Lung (tissue), 12 donors: Measurements from ENCODE around the gene ZNF391. TPM values are rescaled to one million over a fixed set of nuclear protein-coding genes. Genes with fewer than 3 reads are reported as not detected.
A peak's percentile ranks its signal among the peaks of the same experiment; 100 is the strongest.
"Not testable (repeated sequence)": the region's sequence is repeated elsewhere in the genome, so short reads cannot be mapped to it uniquely, and the experiment has no call there.

Experiments
- ATAC-seq: fragments of 200-7000 bp; cut with Tn5 transposase; one replicate; pipeline ENCODE4 v1.9.1; 2020; ENCODE audit warnings: moderate number of reproducible peaks; ENCODE audit not compliant: insufficient read depth, low FRiP score
- DNase-seq, 3 donors: peaks; one replicate each; pipeline ENCODE4 v3.0.0-alpha.2; 2013 to 2017
- H3K27ac ChIP-seq, 2 donors: one replicate each; pipeline ENCODE4 v1.5.1; 2013; ENCODE audit warnings: mild to moderate bottlenecking in 2 of 2, moderate library complexity in 2 of 2, control low read depth in 1 of 2, inconsistent platforms in 1 of 2, low read depth in 1 of 2, low read length in 1 of 2
- H3K27me3 ChIP-seq, 3 donors: one replicate each; pipeline ENCODE4 v1.5.1; 2013; ENCODE audit warnings: low read length in 2 of 3; ENCODE audit not compliant: control insufficient read depth in 3 of 3, insufficient read depth in 3 of 3
- H3K36me3 ChIP-seq, 4 donors: one replicate each; pipeline ENCODE4 v1.5.1; 2013; ENCODE audit warnings: low read length in 4 of 4, mild to moderate bottlenecking in 1 of 4, moderate library complexity in 1 of 4; ENCODE audit not compliant: control insufficient read depth in 4 of 4, insufficient read depth in 4 of 4
- H3K4me1 ChIP-seq, 5 donors: one replicate each; pipeline ENCODE4 v1.5.1; 2013; ENCODE audit warnings: low read length in 5 of 5, mild to moderate bottlenecking in 2 of 5, moderate library complexity in 1 of 5; ENCODE audit not compliant: control insufficient read depth in 5 of 5, insufficient read depth in 5 of 5
- H3K4me3 ChIP-seq: one replicate; pipeline ENCODE4 v1.5.1; 2013; ENCODE audit warnings: mild to moderate bottlenecking, control low read depth, moderate library complexity
- H3K9ac ChIP-seq, 2 donors: one replicate each; pipeline ENCODE4 v1.5.1; 2013; ENCODE audit warnings: low read length in 2 of 2, control low read depth in 1 of 2; ENCODE audit not compliant: insufficient read depth in 1 of 2
- H3K9me3 ChIP-seq, 4 donors: one replicate each; pipeline ENCODE4 v1.5.1; 2013; ENCODE audit warnings: low read length in 3 of 4, mild to moderate bottlenecking in 1 of 4, moderate library complexity in 1 of 4; ENCODE audit not compliant: control insufficient read depth in 4 of 4, insufficient read depth in 3 of 4
- WGBS, 2 donors: extraction: QIAGEN DNeasy Blood & Tissue Kit; methylation state at CpG; one replicate each; pipeline ENCODE4 v1.1.7; 2013; 5-methylcytosine and 5-hydroxymethylcytosine counted together
- polyA plus RNA-seq, 2 donors: library from polyadenylated mRNA; stranded (reverse); fragments of 200-250 nt; gene quantifications; one replicate each; pipeline ENCODE4 v1.2.1, GENCODE V29; 2013
- total RNA-seq, 2 donors: library from RNA; depleted of rRNA in 1 of 2; stranded (reverse); fragments of >200 nt in 1 of 2; gene quantifications; one replicate each; pipeline ENCODE4 v1.2.1, GENCODE V29; 2014 to 2021
- TF ChIP-seq, protein P1 (sequence below): IDR thresholded peaks from 2 replicates; pipeline ENCODE4 v1.5.1; 2012; ENCODE audit warnings: mild to moderate bottlenecking; ENCODE audit errors: control extremely low read depth, extremely low read depth
- donor health status: control.
- donor health status: control.
- donor health status: Bipolar disorder and iron deficiency.
- donor health status: healthy.
- donor health status: DM: yes; HTN: yes; CAD: no.

ZNF391 gene
- total and polyA plus RNA-seq, 4 donors = 1.5 to 5.3 (median 2.9) TPM

DNA sequence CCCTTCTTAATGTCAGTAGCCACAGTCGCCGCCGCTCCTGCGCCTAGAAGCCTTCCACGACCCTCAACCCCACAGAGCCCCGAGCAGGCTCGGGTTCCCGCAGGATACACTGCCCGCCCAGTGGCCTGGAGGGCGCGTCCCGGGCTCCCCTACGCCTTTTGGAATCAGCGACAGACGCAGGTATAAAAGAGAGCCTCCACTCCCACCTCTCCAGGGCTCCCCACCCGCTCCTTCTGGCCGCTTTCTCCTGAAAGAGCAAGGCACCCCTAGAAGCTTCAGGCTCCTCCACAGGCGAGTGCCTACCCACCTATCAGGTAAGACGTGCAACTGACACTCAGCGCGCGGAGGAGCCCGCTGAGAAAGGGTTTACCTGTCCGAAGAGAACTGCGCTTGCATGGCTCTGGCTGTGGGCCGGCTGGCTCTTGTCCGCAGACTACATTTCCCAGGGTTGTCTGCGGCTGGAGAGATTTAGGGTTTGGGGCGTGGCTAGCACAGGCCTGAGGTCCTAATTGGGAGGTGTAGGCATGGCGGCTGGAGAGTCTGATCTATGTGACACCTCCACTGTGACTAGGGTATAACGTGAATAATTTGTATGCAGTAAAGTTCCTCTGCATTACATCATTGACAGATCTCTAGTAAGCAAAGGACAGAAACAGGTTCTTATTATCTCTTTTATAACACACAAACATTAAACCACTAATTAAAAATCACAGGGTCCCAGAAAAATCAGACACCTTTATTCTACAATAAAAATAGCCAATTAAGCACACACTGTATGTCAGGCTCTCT lies 13.5 kb upstream of the ZNF391 start:
- peak overlapping the region; percentile 2 to 77 for H3K27ac ChIP-seq
- no peaks in the 10 kb centered on the region for H3K27me3 ChIP-seq
- ATAC-seq (peak; percentile 98), DNase-seq (peak; percentile 84 to 93 (median 86))
- H3K36me3 ChIP-seq = no peaks in the 10 kb centered on the region
- H3K4me3 ChIP-seq = peak overlapping the region; percentile 49
- 1 to 3% methylated on average over 31 of the region's 31 CpGs for WGBS, 2 donors
- TF ChIP-seq, protein P1, sequence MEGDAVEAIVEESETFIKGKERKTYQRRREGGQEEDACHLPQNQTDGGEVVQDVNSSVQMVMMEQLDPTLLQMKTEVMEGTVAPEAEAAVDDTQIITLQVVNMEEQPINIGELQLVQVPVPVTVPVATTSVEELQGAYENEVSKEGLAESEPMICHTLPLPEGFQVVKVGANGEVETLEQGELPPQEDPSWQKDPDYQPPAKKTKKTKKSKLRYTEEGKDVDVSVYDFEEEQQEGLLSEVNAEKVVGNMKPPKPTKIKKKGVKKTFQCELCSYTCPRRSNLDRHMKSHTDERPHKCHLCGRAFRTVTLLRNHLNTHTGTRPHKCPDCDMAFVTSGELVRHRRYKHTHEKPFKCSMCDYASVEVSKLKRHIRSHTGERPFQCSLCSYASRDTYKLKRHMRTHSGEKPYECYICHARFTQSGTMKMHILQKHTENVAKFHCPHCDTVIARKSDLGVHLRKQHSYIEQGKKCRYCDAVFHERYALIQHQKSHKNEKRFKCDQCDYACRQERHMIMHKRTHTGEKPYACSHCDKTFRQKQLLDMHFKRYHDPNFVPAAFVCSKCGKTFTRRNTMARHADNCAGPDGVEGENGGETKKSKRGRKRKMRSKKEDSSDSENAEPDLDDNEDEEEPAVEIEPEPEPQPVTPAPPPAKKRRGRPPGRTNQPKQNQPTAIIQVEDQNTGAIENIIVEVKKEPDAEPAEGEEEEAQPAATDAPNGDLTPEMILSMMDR = no peak
- H3K9me3 ChIP-seq = no peaks in the 10 kb centered on the region
- peaks cover 0 to 11% (median 0%) of the 10 kb centered on the region in 5 donors for H3K4me1 ChIP-seq
- peak overlapping the region; percentile 67 to 89 for H3K9ac ChIP-seq

GRCh38 chr6:27375613-27376079 lies 12.9 kb upstream of the ZNF391 start:
- TF ChIP-seq, protein P1 = no peak
- H3K36me3 ChIP-seq = no peaks in the 10 kb centered on the region
- no peak overlapping the region for H3K27ac ChIP-seq
- H3K9me3 ChIP-seq = no peaks in the 10 kb centered on the region
- H3K4me3 ChIP-seq = no peak overlapping the region
- peaks cover 0 to 11% (median 0%) of the 10 kb centered on the region in 5 donors for H3K4me1 ChIP-seq
- ATAC-seq = no peak
- H3K27me3 ChIP-seq = no peaks in the 10 kb centered on the region
- 42 to 44% methylated on average over 7 of the region's 7 CpGs for WGBS, 2 donors
- H3K9ac ChIP-seq = peak overlapping the region in 1 of 2 donors; percentile 45
- peak in 2 of 3 donors; percentile 47 to 61 for DNase-seq

- ATAC-seq = not testable (repeated sequence)
- peaks cover 0 to 11% (median 0%) of the 10 kb centered on the region in 5 donors for H3K4me1 ChIP-seq
Measured at GRCh38 chr6:27378406-27378805, 10.2 kb upstream of the ZNF391 start.

GRCh38 chr6:27381001-27381400 lies 7.6 kb upstream of the ZNF391 start:
- not testable (repeated sequence) for ATAC-seq, H3K27me3 ChIP-seq, H3K4me1 ChIP-seq, H3K36me3 ChIP-seq, H3K27ac ChIP-seq, H3K9me3 ChIP-seq, H3K9ac ChIP-seq, DNase-seq, H3K4me3 ChIP-seq
- WGBS, 2 donors = 96 to 97% methylated on average over 27 to 30 of the region's 30 CpGs

More at GRCh38 chr6:27378406-27378805, 10.2 kb upstream of the ZNF391 start:
- H3K27ac ChIP-seq, DNase-seq, H3K4me3 ChIP-seq, H3K9me3 ChIP-seq, H3K27me3 ChIP-seq, H3K36me3 ChIP-seq, H3K9ac ChIP-seq: not testable (repeated sequence)
- WGBS, 2 donors = 76 to 79% methylated on average over 4 of the region's 4 CpGs
